ENCODE data around the gene EIF2B5. TPM values are rescaled to one million over a fixed set of nuclear protein-coding genes. Genes with fewer than 3 reads are reported as not detected.

EIF2B5 gene
- total RNA-seq, 4 donors from 2014 or later, result 28.8 to 51.0 (median 36.5) TPM

GRCh38 chr3:184169896-184170875 lies 35.0 kb downstream of the EIF2B5 start:
- Histone ChIP-seq H3K4me3 (no peak overlapping the region), H3K27me3 (no peaks in the 10 kb centered on the region), H3K36me3 (peaks cover 3 to 75% (median 29%) of the 10 kb centered on the region in 3 donors), H3K27ac (no peak overlapping the region), H3K4me1 (peaks cover 0 to 11% (median 2%) of the 10 kb centered on the region in 4 donors), H3K9me3 (no peaks in the 10 kb centered on the region)
- no peak for DNase-seq (ENCODE audit: low spot score in 2 of 2)
- no peak for TF ChIP-seq POLR2A (IDR thresholded peaks at IDR 0.05)
- TF ChIP-seq, protein P1, sequence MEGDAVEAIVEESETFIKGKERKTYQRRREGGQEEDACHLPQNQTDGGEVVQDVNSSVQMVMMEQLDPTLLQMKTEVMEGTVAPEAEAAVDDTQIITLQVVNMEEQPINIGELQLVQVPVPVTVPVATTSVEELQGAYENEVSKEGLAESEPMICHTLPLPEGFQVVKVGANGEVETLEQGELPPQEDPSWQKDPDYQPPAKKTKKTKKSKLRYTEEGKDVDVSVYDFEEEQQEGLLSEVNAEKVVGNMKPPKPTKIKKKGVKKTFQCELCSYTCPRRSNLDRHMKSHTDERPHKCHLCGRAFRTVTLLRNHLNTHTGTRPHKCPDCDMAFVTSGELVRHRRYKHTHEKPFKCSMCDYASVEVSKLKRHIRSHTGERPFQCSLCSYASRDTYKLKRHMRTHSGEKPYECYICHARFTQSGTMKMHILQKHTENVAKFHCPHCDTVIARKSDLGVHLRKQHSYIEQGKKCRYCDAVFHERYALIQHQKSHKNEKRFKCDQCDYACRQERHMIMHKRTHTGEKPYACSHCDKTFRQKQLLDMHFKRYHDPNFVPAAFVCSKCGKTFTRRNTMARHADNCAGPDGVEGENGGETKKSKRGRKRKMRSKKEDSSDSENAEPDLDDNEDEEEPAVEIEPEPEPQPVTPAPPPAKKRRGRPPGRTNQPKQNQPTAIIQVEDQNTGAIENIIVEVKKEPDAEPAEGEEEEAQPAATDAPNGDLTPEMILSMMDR (IDR thresholded peaks at IDR 0.05), result no peak
- no peak for TF ChIP-seq EP300 (IDR thresholded peaks at IDR 0.05)
- 85 to 90% methylated on average over 43 to 53 of the region's 66 CpGs for WGBS, 2 donors

GRCh38 chr3:184171562-184171961 lies 36.4 kb downstream of the EIF2B5 start:
- H3K27ac ChIP-seq, result no peak overlapping the region
- no peaks in the 10 kb centered on the region for H3K9me3 ChIP-seq
- no peak for DNase-seq (ENCODE audit: low spot score in 2 of 2)
- peaks cover 0 to 23% (median 12%) of the 10 kb centered on the region in 4 donors for H3K4me1 ChIP-seq
- H3K4me3 ChIP-seq, result no peak overlapping the region
- WGBS, 2 donors, result 69 to 77% methylated on average over 9 of the region's 9 CpGs
- TF ChIP-seq EP300 (IDR thresholded peaks at IDR 0.05), result no peak
- TF ChIP-seq POLR2A (IDR thresholded peaks at IDR 0.05), result no peak
- H3K27me3 ChIP-seq, result no peaks in the 10 kb centered on the region
- H3K36me3 ChIP-seq, result peaks cover 3 to 62% (median 20%) of the 10 kb centered on the region in 3 donors

- H3K27me3 ChIP-seq, result no peaks in the 10 kb centered on the region
- H3K4me3 ChIP-seq, result no peak overlapping the region
- TF ChIP-seq POLR2A (IDR thresholded peaks at IDR 0.05) (no peak), EP300 (IDR thresholded peaks at IDR 0.05) (no peak)
- TF ChIP-seq, protein P1 (IDR thresholded peaks at IDR 0.05), result no peak
- no peak for DNase-seq (ENCODE audit: low spot score in 2 of 2)
- 82 to 87% methylated on average over 5 of the region's 5 CpGs for WGBS, 2 donors
- H3K4me1 ChIP-seq, result peaks cover 0 to 35% (median 24%) of the 10 kb centered on the region in 4 donors
- no peaks in the 10 kb centered on the region for H3K9me3 ChIP-seq
- H3K27ac ChIP-seq, result no peak overlapping the region
- peaks cover 3 to 57% (median 18%) of the 10 kb centered on the region in 3 donors for H3K36me3 ChIP-seq
Observed at GRCh38 chr3:184172681-184173373, 37.7 kb downstream of the EIF2B5 start.

DNA sequence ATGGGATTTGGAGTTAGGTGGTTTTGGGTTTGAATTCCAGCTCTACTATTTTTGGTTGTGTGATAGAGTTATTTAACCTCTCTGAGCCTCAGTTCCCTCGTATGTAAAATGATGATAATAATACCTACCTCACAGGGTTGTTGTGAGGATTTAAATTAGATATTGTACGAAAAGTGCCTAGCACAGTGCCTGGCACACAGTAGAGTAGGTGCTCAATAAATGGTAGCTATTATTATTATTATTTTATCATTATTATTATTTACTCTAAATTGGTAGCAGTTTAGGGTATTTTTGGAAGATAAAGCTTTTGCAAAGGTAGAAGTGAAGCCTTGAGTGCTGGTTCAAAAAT lies 38.2 kb downstream of the EIF2B5 start:
- TF ChIP-seq POLR2A (IDR thresholded peaks at IDR 0.05), result no peak
- TF ChIP-seq, protein P1 (IDR thresholded peaks at IDR 0.05), result no peak
- no peak for TF ChIP-seq EP300 (IDR thresholded peaks at IDR 0.05)
- peak overlapping the region in 1 of 4 donors; percentile 47 for H3K27ac ChIP-seq
- DNase-seq (ENCODE audit: low spot score in 2 of 2), result no peak
- 90 to 92% methylated on average over 2 of the region's 2 CpGs for WGBS, 2 donors
- no peaks in the 10 kb centered on the region for H3K27me3 ChIP-seq
- H3K4me1 ChIP-seq, result peaks cover 0 to 40% (median 26%) of the 10 kb centered on the region in 4 donors
- no peaks in the 10 kb centered on the region for H3K9me3 ChIP-seq
- no peak overlapping the region for H3K4me3 ChIP-seq
- peaks cover 3 to 57% (median 19%) of the 10 kb centered on the region in 3 donors for H3K36me3 ChIP-seq

GRCh38 chr3:184174284-184174645 lies 39.1 kb downstream of the EIF2B5 start:
- H3K4me3 ChIP-seq, result peak overlapping the region in 1 of 4 donors; percentile 95

More at GRCh38 chr3:184174284-184174645, 39.1 kb downstream of the EIF2B5 start:
- TF ChIP-seq EP300 (IDR thresholded peaks at IDR 0.05) (no peak), POLR2A (IDR thresholded peaks at IDR 0.05) (no peak)
- 14 to 19% methylated on average over 4 of the region's 4 CpGs for WGBS, 2 donors
- Histone ChIP-seq H3K9me3 (no peaks in the 10 kb centered on the region), H3K36me3 (peaks cover 3 to 57% (median 26%) of the 10 kb centered on the region in 3 donors), H3K27me3 (no peaks in the 10 kb centered on the region), H3K4me1 (peaks cover 0 to 46% (median 26%) of the 10 kb centered on the region in 4 donors), H3K27ac (peak overlapping the region in 2 of 4 donors; percentile 47 to 63)
- DNase-seq (ENCODE audit: low spot score in 2 of 2), result no peak
